Left forelimb (tissue), 1 donor: ENCODE measurements around the gene EOMES.
"Not testable (repeated sequence)": the region's sequence is repeated elsewhere in the genome, so short reads cannot be mapped to it uniquely, and the experiment has no call there.

Source experiments
- DNase-seq: peaks from one replicate; pipeline ENCODE4 v3.0.0-alpha.2; 2018; ENCODE audit warnings: low spot score

Gene EOMES

GRCh38 chr3:27721717-27722564 is at the start of gene EOMES:
EOMES (minus strand) TSS chr3:27722323; CDS start chr3:27722294, 29 bp downstream.
- DNase-seq, result no peak

GRCh38 chr3:27770384-27770783 is 48.3 kb upstream of the EOMES start:
- not testable (repeated sequence) for DNase-seq

GRCh38 chr3:27767000-27767399 is 44.9 kb upstream of the EOMES start:
- no peak for DNase-seq

GRCh38 chr3:27758083-27758482 is 36.0 kb upstream of the EOMES start:
- no peak for DNase-seq

- no peak for DNase-seq
These were observed 34.8 kb upstream of the EOMES start for GRCh38 chr3:27756877-27757276.

- no peak for DNase-seq
These were observed 30.8 kb upstream of the EOMES start for GRCh38 chr3:27752926-27753325.

GRCh38 chr3:27749643-27750042 is 27.5 kb upstream of the EOMES start:
- DNase-seq, result no peak

GRCh38 chr3:27746838-27747237 is 24.7 kb upstream of the EOMES start:
- DNase-seq, result no peak

GRCh38 chr3:27740854-27741253 is 18.7 kb upstream of the EOMES start:
- no peak for DNase-seq

GRCh38 chr3:27737091-27737490 is 15.0 kb upstream of the EOMES start:
- no peak for DNase-seq

GRCh38 chr3:27730774-27731659 is 8.9 kb upstream of the EOMES start:
- DNase-seq, result no peak

GRCh38 chr3:27729748-27730611 is 7.9 kb upstream of the EOMES start:
- no peak for DNase-seq

GRCh38 chr3:27729325-27729724 is 7.2 kb upstream of the EOMES start:
- no peak for DNase-seq

GRCh38 chr3:27728195-27729087 is 6.3 kb upstream of the EOMES start:
- DNase-seq, result no peak

GRCh38 chr3:27726240-27726639 is 4.1 kb upstream of the EOMES start:
- no peak for DNase-seq

- no peak for DNase-seq
These were observed 2.5 kb upstream of the EOMES start for GRCh38 chr3:27724459-27725197.

- no peak for DNase-seq
These were observed 1.8 kb upstream of the EOMES start for GRCh38 chr3:27723815-27724458.

- no peak for DNase-seq
These were observed 1.3 kb upstream of the EOMES start for GRCh38 chr3:27723456-27723814.

- DNase-seq, result no peak
These were observed 900 bp upstream of the EOMES start for GRCh38 chr3:27723001-27723445.
